ENCODE data around the gene CXCL12.

Gene CXCL12

GRCh38 chr10:44385026-44385695 lies at the start of gene CXCL12:
TSS of gene CXCL12 (minus strand) at chr10:44385097. CDS start at chr10:44385005, 92 bp downstream.
- no peak for DNase-seq (ENCODE audit: low spot score)

GRCh38 chr10:44427479-44427878 lies 42.6 kb upstream of the CXCL12 start:
- DNase-seq (ENCODE audit: low spot score), result no peak

GRCh38 chr10:44427037-44427436 lies 42.1 kb upstream of the CXCL12 start:
- no peak for DNase-seq (ENCODE audit: low spot score)

GRCh38 chr10:44426247-44427034 lies 41.5 kb upstream of the CXCL12 start:
- DNase-seq (ENCODE audit: low spot score), result no peak

- no peak for DNase-seq (ENCODE audit: low spot score)
These were observed 40.6 kb upstream of the CXCL12 start for GRCh38 chr10:44425466-44425865.

GRCh38 chr10:44424957-44425356 lies 40.1 kb upstream of the CXCL12 start:
- no peak for DNase-seq (ENCODE audit: low spot score)

- DNase-seq (ENCODE audit: low spot score), result no peak
These were observed 39.4 kb upstream of the CXCL12 start for GRCh38 chr10:44424298-44424697.

GRCh38 chr10:44422570-44423101 lies 37.7 kb upstream of the CXCL12 start:
- no peak for DNase-seq (ENCODE audit: low spot score)

GRCh38 chr10:44422153-44422552 lies 37.3 kb upstream of the CXCL12 start:
- DNase-seq (ENCODE audit: low spot score), result no peak

- no peak for DNase-seq (ENCODE audit: low spot score)
These were observed 35.1 kb upstream of the CXCL12 start for GRCh38 chr10:44419790-44420549.

GRCh38 chr10:44418637-44419036 lies 33.7 kb upstream of the CXCL12 start:
- no peak for DNase-seq (ENCODE audit: low spot score)

GRCh38 chr10:44417761-44418160 lies 32.9 kb upstream of the CXCL12 start:
- DNase-seq (ENCODE audit: low spot score), result no peak

- no peak for DNase-seq (ENCODE audit: low spot score)
These were observed 32.0 kb upstream of the CXCL12 start for GRCh38 chr10:44416936-44417335.

GRCh38 chr10:44416021-44416771 lies 31.3 kb upstream of the CXCL12 start:
- no peak for DNase-seq (ENCODE audit: low spot score)

- no peak for DNase-seq (ENCODE audit: low spot score)
These were observed 30.2 kb upstream of the CXCL12 start for GRCh38 chr10:44415121-44415520.

GRCh38 chr10:44413416-44413815 lies 28.5 kb upstream of the CXCL12 start:
- DNase-seq (ENCODE audit: low spot score), result no peak

GRCh38 chr10:44411251-44411650 lies 26.4 kb upstream of the CXCL12 start:
- DNase-seq (ENCODE audit: low spot score), result no peak

GRCh38 chr10:44404741-44405437 lies 20.0 kb upstream of the CXCL12 start:
- DNase-seq (ENCODE audit: low spot score), result no peak

- DNase-seq (ENCODE audit: low spot score), result no peak
These were observed 17.7 kb upstream of the CXCL12 start for GRCh38 chr10:44402465-44403195.

GRCh38 chr10:44400541-44400940 lies 15.6 kb upstream of the CXCL12 start:
- DNase-seq (ENCODE audit: low spot score), result no peak
